AG09319 (cell line): ENCODE results near the gene ARHGEF28.

ENCODE experiments used
- DNase-seq: peaks from one replicate; pipeline ENCODE4 v3.0.0-alpha.2; 2010; ENCODE audit warnings: low read depth; ENCODE audit errors: extremely low read depth
- CTCF ChIP-seq: IDR thresholded peaks from 2 replicates; pipeline ENCODE4 v1.5.1; 2011; ENCODE audit warnings: low read depth, mild to moderate bottlenecking, inconsistent platforms, low read length, moderate library complexity

ARHGEF28 gene

GRCh38 chr5:73862796-73863195 lies 236.8 kb downstream of the ARHGEF28 start:
- no peak for TF ChIP-seq CTCF
- DNase-seq = no peak

- no peak for TF ChIP-seq CTCF
- DNase-seq = no peak
Measured at GRCh38 chr5:73863876-73864275, 237.9 kb downstream of the ARHGEF28 start.

- TF ChIP-seq CTCF = no peak
- DNase-seq = no peak
Measured at GRCh38 chr5:73865315-73865714, 239.3 kb downstream of the ARHGEF28 start.

- DNase-seq = peak; percentile 24
- no peak for TF ChIP-seq CTCF
Measured at GRCh38 chr5:73867345-73868335, 241.6 kb downstream of the ARHGEF28 start.

GRCh38 chr5:73883646-73884045 lies 257.6 kb downstream of the ARHGEF28 start:
- TF ChIP-seq CTCF = no peak
- no peak for DNase-seq

GRCh38 chr5:73887688-73888087 lies 261.7 kb downstream of the ARHGEF28 start:
- TF ChIP-seq CTCF = no peak
- DNase-seq = no peak

- TF ChIP-seq CTCF = no peak
- no peak for DNase-seq
Measured at GRCh38 chr5:73890569-73890968, 264.6 kb downstream of the ARHGEF28 start.
